Activated B cell treated with CpG ODN at 0.5 μM for 24 hours (primary cell): ENCODE measurements around the gene RNF166. TPM values are rescaled to one million over a fixed set of nuclear protein-coding genes. Genes with fewer than 3 reads are reported as not detected.

Experiments used
- ATAC-seq: fragments of 200-7000 bp; cut with Tn5 transposase; one replicate; pipeline ENCODE4 v1.10.0; 2021; ENCODE audit warnings: low read depth, mild to moderate bottlenecking, moderate library complexity
- CTCF ChIA-PET: fragments of 350-600 bp; sonication (Branson Sonifier 250); formaldehyde crosslinking; loops from one replicate; lab custom pipeline; 2021; ENCODE audit warnings: antibody characterized with exemption; lab: Charles Lee
- POLR2A ChIA-PET: fragments of 350-600 bp; sonication (Branson Sonifier 250); formaldehyde crosslinking; loops from one replicate; lab custom pipeline; 2021; ENCODE audit warnings: antibody characterized with exemption; lab: Charles Lee
- DNase-seq: peaks from one replicate; pipeline ENCODE4 v3.0.0; 2022
- H3K27ac Mint-ChIP-seq: one replicate; pipeline ENCODE4 v1.8.0; 2020; ENCODE audit warnings: mixed read lengths
- H3K27me3 Mint-ChIP-seq: one replicate; pipeline ENCODE4 v1.8.0; 2021; ENCODE audit warnings: mixed read lengths
- H3K36me3 Mint-ChIP-seq: one replicate; pipeline ENCODE4 v1.8.0; 2021; ENCODE audit warnings: low read depth, mixed read lengths
- H3K4me1 Mint-ChIP-seq: one replicate; pipeline ENCODE4 v1.8.0; 2021; ENCODE audit warnings: mixed read lengths
- H3K4me3 Mint-ChIP-seq: one replicate; pipeline ENCODE4 v1.8.0; 2020; ENCODE audit warnings: mild to moderate bottlenecking, mixed read lengths
- H3K9me3 Mint-ChIP-seq: one replicate; pipeline ENCODE4 v1.8.0; 2020; ENCODE audit warnings: mixed read lengths
- CTCF ChIP-seq: fragments of 200-600 bp; IDR thresholded peaks from one replicate; pipeline ENCODE4 v1.8.0; 2022; ENCODE audit warnings: antibody characterized with exemption, mild to moderate bottlenecking
- intact Hi-C: fragments of 100-400 bp; cut with micrococcal nuclease; formaldehyde crosslinking; loops from one replicate; pipeline ENCODE4 v1.15.1; 2024
- total RNA-seq: library from RNA; stranded (reverse); gene quantifications from 2 replicates; pipeline ENCODE4 v1.2.3, GENCODE V29; 2022

Gene RNF166
- total RNA-seq, 1 donor from 2014 or later = 45.3 TPM

GRCh38 chr16:88742896-88743605, 36.8 kb upstream of the RNF166 start:
- ATAC-seq (no peak), DNase-seq (no peak)
- no peak overlapping the region for H3K4me3 Mint-ChIP-seq
- H3K4me1 Mint-ChIP-seq = peaks cover 51% of the 10 kb centered on the region
- CTCF ChIA-PET = interaction anchor here (0.6 to 2.0 kb wide), 15 partner anchors 10 to 475 kb away, joined by 3 to 12 read pairs (median 4); partner anchors contain the start of genes APRT, GALNS, PIEZO1 and TRAPPC2L
- no peak for TF ChIP-seq CTCF
- peaks cover 11% of the 10 kb centered on the region for H3K36me3 Mint-ChIP-seq
- intact Hi-C loops = no loop called here
- no peaks in the 10 kb centered on the region for H3K27me3 Mint-ChIP-seq
- H3K9me3 Mint-ChIP-seq = no peaks in the 10 kb centered on the region
- POLR2A ChIA-PET = interaction anchor here (1.0 kb wide), 1 partner anchor 475 kb away, joined by 4 read pairs; the partner anchor contains the start of gene ZNF778
- H3K27ac Mint-ChIP-seq = no peak overlapping the region

- ChIA-PET CTCF (interaction anchor here (0.6 kb wide), 1 partner anchor 46 kb away, joined by 3 read pairs; no protein-coding TSS in a partner anchor), POLR2A (no interaction called here)
- Mint-ChIP-seq H3K4me1 (peaks cover 38% of the 10 kb centered on the region), H3K27me3 (no peaks in the 10 kb centered on the region), H3K4me3 (no peak overlapping the region), H3K9me3 (no peaks in the 10 kb centered on the region), H3K27ac (no peak overlapping the region), H3K36me3 (peaks cover 11% of the 10 kb centered on the region)
- no peak for TF ChIP-seq CTCF
- ATAC-seq = no peak
- intact Hi-C loops = no loop called here
- no peak for DNase-seq
These were observed 35.2 kb upstream of the RNF166 start for GRCh38 chr16:88741368-88741767.

GRCh38 chr16:88740727-88741055, 34.5 kb upstream of the RNF166 start:
- no peak for TF ChIP-seq CTCF
- ChIA-PET CTCF (no interaction called here), POLR2A (interaction anchor here (0.6 to 1.0 kb wide), 2 partner anchors 40 to 43 kb away, joined by 3 to 4 read pairs; no protein-coding TSS in a partner anchor)
- Mint-ChIP-seq H3K9me3 (no peaks in the 10 kb centered on the region), H3K4me3 (no peak overlapping the region), H3K4me1 (peaks cover 32% of the 10 kb centered on the region), H3K27me3 (no peaks in the 10 kb centered on the region), H3K27ac (no peak overlapping the region), H3K36me3 (peaks cover 11% of the 10 kb centered on the region)
- DNase-seq (no peak), ATAC-seq (no peak)
- intact Hi-C loops = no loop called here

GRCh38 chr16:88739977-88740726, 33.9 kb upstream of the RNF166 start:
- ChIA-PET POLR2A (interaction anchor here (0.6 to 1.0 kb wide), 2 partner anchors 40 to 44 kb away, joined by 3 to 4 read pairs; no protein-coding TSS in a partner anchor), CTCF (no interaction called here)
- intact Hi-C loops = loop anchor here (5.0 kb wide), 2 partner anchors 38 to 197 kb away; no protein-coding TSS in a partner anchor

More at GRCh38 chr16:88739977-88740726, 33.9 kb upstream of the RNF166 start:
- Mint-ChIP-seq H3K27me3 (no peaks in the 10 kb centered on the region), H3K9me3 (no peaks in the 10 kb centered on the region), H3K27ac (no peak overlapping the region), H3K36me3 (peaks cover 15% of the 10 kb centered on the region), H3K4me3 (no peak overlapping the region), H3K4me1 (peaks cover 26% of the 10 kb centered on the region)
- DNase-seq (no peak), ATAC-seq (no peak)
- TF ChIP-seq CTCF = no peak
